Upper lobe of left lung (tissue), 4 donors: Measurements from ENCODE around the gene ARX.

Source experiments
- EP300 ChIP-seq, 4 donors: sonication (generic); formaldehyde crosslinking; IDR thresholded peaks; one replicate each; pipeline ENCODE4 v1.5.1; 2017; ENCODE audit warnings: antibody characterized with exemption in 4 of 4, control low read depth in 2 of 4
- POLR2A ChIP-seq, 4 donors: fragments of 450-650 bp; IDR thresholded peaks; one replicate each; pipeline ENCODE4 v1.5.1; 2016 to 2017; ENCODE audit warnings: antibody characterized with exemption in 4 of 4, mild to moderate bottlenecking in 2 of 4
- TF ChIP-seq, protein P1 (sequence below), 6 experiments: fragments of 450-650 bp in 4 of 6; fragments of 200-600 bp in 2 of 6; sonication (generic) in 2 of 6; IDR thresholded peaks; one replicate each; pipeline ENCODE4 v1.5.1; 2016 to 2019; ENCODE audit warnings: antibody characterized with exemption in 6 of 6

GRCh38 chrX:25012433-25012735 is 3.4 kb downstream of the ARX start:
- TF ChIP-seq, protein P1, sequence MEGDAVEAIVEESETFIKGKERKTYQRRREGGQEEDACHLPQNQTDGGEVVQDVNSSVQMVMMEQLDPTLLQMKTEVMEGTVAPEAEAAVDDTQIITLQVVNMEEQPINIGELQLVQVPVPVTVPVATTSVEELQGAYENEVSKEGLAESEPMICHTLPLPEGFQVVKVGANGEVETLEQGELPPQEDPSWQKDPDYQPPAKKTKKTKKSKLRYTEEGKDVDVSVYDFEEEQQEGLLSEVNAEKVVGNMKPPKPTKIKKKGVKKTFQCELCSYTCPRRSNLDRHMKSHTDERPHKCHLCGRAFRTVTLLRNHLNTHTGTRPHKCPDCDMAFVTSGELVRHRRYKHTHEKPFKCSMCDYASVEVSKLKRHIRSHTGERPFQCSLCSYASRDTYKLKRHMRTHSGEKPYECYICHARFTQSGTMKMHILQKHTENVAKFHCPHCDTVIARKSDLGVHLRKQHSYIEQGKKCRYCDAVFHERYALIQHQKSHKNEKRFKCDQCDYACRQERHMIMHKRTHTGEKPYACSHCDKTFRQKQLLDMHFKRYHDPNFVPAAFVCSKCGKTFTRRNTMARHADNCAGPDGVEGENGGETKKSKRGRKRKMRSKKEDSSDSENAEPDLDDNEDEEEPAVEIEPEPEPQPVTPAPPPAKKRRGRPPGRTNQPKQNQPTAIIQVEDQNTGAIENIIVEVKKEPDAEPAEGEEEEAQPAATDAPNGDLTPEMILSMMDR (IDR thresholded peaks at IDR 0.05) = no peak
- TF ChIP-seq EP300 (IDR thresholded peaks at IDR 0.05) = no peak
- TF ChIP-seq POLR2A (IDR thresholded peaks at IDR 0.05) = no peak
